Measurements from ENCODE around the gene VWCE.

Gene VWCE, protein sequence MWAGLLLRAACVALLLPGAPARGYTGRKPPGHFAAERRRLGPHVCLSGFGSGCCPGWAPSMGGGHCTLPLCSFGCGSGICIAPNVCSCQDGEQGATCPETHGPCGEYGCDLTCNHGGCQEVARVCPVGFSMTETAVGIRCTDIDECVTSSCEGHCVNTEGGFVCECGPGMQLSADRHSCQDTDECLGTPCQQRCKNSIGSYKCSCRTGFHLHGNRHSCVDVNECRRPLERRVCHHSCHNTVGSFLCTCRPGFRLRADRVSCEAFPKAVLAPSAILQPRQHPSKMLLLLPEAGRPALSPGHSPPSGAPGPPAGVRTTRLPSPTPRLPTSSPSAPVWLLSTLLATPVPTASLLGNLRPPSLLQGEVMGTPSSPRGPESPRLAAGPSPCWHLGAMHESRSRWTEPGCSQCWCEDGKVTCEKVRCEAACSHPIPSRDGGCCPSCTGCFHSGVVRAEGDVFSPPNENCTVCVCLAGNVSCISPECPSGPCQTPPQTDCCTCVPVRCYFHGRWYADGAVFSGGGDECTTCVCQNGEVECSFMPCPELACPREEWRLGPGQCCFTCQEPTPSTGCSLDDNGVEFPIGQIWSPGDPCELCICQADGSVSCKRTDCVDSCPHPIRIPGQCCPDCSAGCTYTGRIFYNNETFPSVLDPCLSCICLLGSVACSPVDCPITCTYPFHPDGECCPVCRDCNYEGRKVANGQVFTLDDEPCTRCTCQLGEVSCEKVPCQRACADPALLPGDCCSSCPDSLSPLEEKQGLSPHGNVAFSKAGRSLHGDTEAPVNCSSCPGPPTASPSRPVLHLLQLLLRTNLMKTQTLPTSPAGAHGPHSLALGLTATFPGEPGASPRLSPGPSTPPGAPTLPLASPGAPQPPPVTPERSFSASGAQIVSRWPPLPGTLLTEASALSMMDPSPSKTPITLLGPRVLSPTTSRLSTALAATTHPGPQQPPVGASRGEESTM

DNA sequence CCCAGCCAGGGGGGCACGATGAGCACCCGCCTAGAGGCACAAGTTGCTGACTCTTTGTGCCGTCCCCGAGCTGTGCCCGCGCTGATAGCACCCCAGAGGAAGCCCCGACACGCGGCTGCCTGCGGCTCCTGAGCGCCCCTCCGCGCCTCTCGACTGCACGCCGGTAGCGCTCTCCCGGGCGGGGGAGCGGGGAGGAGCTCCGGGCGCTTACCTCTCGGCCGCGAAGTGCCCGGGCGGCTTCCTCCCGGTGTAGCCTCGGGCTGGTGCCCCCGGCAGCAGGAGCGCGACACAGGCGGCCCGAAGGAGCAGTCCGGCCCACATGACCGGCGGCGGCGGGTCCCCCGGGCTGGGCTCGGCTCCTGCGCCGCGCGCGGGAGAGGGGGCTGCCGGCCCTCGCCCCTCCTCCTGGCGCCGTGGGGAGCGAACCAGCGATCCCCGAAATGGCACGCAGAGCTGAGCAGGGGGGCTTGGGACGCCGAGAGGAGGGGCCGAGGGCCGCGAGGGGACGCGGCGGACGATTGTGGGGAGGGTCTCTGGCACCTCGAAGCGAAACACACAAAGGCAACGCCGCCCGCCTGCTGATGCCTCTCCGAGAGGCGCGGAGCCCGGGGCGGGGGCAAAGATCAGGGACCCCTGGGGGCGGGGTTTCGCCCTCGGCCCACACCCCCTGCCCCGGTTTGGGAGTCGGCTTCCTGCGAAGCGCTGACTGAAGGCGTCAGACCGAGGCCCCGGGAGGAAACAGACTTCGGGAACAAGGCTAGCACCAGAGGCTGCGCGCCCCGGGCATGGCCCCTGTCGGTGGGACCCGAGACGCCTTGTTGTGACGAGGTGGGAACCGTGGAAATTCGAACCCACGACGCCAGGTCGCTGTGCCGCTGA is at the start of gene VWCE:
Gene VWCE (minus strand): TSS at position 600 of the 879 bp plus-strand sequence. CDS start 279 bp downstream, at position 321.
- DNase-seq, result peak; percentile 70

GRCh38 chr11:61343792-61344745 is 49.0 kb upstream of the VWCE start:
- no peak for DNase-seq

DNA sequence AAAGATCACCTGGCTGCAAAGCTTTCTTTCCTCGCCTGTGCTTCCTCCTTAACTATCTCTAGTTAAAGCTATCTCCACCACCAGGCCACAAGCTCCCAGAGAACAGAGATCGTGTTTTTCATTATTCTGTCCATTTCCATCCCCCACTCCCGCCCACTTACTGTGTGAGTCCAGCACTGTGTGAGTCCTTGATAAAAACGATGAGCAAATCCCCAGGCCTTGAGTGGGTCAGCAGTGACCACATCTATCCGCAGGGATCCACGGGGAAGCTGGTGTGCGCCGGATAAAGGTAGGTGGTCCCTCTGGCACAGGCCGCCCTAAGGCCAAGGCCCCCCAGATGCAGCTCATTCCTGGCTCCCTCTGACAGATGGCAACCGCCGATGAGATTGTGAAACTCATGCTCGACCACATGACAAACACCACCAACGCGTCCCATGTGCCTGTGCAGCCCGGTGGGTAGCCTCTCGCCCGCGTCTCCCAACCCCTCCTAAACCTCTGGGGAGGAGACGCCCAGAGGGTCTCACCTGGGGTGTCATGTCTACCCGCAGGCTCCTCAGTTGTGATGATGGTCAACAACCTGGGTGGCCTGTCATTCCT is 47.2 kb upstream of the VWCE start:
- DNase-seq, result no peak

DNA sequence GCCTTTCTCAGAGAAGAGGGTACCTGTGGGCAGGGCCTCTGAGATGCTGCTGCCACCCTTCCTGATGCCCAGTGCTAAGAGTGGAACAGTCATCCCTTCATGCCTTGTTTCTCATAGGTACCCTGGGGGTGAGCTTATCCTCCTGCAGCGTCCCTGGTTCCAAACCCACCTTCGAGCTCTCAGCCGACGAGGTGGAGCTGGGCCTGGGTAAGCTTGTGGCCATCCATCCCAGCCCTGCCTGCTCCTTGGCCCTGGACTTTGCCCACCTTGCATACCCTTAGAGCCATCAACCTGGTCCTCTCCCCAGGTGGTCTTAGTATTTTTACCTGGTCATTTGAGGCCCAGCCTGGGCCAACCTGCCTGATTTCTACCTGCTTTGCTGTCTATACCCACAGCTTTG is 46.6 kb upstream of the VWCE start:
- DNase-seq, result no peak

GRCh38 chr11:61340979-61341378 is 45.9 kb upstream of the VWCE start:
- no peak for DNase-seq

DNA sequence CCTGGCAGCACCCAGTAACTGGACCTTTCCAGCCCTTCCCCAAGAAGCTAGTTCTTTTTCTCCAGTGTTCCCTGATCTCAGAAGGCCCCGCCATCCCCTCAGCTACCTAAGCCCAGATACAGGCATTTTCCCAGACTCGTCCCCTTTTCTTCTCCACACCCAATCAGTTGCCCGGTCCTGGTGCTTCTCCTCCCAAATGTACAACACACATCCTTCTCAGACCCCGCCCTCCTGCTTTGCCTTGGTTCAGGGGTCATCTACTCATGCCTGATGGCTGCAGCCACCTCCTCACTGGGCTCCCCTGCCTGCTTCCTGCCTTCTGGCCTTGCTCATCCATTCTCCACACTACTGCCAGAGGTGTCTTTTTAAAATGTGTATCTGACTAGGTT is 44.4 kb upstream of the VWCE start:
- DNase-seq, result no peak

GRCh38 chr11:61338783-61339489 is 43.8 kb upstream of the VWCE start:
- no peak for DNase-seq

- DNase-seq, result no peak
These were observed 42.8 kb upstream of the VWCE start for GRCh38 chr11:61337706-61338470.

DNA sequence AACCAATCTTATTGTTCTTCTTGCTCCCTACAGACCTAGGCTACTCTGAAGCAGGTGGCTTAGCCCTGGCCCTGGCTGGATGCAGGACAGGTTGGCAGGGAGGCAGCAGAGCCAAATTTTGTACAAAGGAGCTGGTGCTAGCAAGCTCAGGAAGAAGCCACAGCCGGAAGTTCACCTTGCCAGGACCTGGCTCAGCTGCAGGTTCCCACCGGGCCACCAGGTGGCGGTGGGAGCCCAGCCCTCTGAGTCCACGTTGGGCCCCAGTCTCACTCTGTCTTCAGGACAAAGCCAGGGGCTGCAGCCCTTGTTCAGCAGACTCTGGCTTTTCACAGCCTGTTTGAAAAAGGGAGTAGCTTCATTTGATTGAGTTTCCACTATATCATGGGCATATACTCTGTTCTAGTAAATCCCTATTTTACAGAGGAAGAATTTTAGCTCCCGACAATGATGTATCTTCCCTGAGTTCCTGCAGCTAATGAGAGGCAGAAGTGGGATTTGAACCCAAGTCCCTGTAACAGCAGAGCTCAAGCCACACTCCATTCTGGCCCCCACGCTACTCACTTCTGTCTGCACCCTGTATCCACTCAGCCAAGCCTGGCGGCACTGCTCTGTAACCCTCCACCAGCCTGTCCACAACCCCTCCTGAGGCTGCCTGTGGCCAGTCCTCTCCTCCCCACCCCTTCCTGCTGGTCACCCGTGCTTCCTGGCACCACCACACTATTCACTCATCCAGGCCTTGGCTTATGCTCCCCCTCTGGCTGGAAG is 41.2 kb upstream of the VWCE start:
- peak; percentile 83 for DNase-seq

GRCh38 chr11:61335355-61335710 is 40.2 kb upstream of the VWCE start:
- no peak for DNase-seq

DNA sequence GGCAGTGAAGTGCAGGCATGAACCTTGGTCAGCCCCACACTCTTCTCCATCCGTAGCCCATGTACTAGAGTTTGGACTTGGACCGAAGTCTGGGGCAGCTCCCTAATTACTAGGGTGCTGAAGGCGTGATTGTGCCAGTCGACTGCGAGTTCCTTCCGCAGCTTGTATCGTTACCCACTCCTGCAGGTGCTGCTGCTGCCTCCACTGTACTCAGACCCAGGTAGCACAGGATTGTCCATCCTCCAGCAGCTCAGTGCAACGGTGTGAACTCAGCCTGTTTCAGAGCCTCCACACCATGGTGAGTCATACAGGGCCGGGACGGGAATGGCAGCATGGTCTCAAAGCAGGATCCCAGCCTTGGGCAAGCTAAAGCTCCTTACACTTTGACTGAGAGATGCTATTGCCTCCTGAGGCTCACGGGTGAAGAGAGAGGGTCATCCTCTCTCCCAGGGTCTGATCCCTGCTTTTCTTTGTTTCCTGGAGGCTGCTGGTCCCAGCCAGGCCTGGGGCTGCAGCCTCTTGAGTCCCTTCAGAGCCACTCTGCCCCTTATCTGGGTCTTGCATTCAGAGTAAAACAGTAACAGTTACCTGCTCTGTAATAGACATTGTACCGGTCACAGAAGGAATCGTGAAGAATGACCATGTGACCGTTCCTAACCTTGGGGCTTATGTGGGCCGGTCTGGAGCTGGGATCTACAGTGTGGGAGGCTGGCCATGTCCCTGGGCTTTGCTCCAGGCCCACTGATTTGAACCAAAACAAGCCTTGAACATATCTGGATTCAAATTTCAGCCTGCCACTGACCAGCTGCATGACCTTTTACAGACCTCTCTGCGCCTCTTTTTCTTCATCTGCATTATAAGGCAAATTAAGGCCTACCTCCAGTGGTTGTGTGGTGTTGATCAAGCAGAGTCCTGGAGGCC is 39.6 kb upstream of the VWCE start:
- no peak for DNase-seq

DNA sequence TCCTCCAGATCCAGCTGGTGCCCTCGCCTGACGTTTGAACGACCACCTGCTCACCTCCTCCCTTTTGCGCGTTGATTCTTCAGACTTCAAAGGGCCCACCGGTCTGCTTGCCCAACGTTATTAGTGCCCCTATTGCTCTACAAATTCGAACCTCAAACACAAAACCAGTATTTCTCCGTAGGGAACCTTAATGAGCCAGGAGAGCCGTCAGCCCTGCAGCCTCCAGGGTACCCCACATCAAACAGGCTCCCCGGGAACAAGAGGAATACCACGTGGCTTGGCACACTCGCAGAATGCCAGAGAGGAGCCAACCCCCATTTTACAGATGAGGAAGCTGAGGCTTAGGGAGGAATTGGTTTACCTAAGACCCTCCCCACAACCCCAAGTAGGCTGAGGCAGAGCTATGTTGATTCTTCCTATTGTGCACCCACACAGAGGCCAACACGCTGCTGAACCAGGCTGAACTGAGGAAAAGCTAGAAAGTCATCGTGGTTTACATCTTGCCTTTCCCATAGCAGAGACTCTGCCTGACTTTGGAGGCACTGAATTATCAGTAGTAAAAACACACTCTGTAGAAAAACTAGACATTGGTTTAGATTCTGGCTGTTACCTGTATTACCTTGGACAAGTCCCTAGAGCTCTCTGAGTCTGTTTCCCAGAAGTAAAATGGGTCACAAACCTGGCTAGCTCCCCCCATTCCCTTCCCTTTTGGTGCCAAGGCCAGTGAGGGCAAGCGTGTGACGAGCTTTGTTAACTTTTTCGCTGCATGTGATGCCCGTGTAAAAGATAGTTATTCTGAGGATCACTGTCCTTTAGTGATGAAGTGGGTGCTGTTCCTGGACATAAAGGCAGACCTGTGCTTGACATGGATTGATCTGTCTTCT is 38.7 kb upstream of the VWCE start:
- peak; percentile 11 for DNase-seq

DNA sequence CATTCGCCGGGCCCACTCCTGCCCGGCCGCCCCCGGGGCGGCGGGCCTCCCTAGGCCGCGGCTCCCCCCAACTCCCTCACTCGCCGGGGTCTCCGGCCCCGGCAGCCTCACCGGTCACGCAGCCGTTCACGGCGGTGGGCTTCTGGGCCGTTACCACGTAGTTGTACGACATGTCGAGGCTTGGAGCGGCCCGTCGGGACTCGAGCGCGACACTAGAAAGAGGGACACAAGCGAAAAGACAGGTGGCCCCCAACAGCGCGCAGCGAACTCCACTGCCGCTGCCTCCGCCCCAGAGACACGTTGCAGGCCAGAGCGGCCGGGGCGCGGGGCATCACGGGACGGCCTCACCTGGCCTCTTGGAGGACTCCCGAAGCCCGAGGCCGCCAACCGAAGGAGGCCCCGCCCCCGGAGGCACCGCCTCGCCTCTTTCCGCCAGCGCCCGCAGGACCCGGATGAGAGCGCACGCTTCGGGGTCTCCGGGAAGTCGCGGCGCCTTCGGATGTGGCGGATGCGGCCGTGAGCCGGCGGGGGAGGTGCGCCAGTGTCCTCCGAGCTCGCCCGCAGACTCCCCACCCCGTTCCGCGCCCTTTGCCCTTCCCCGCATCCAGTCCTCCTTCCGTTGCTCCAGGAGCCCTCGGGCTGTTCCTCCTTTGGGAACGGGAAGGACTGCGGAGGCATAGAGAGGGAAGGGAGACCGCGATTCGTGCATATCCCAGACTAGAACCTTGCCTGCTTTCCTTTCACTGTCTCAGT is 37.9 kb upstream of the VWCE start, which contains the start of the genes DDB1 and TKFC:
Gene DDB1 (minus strand): TSS at position 309 of the 753 bp plus-strand sequence. CDS start 137 bp downstream, at position 172.
Gene TKFC (plus strand): TSS at position 432 of the 753 bp plus-strand sequence. CDS start 1,501 bp downstream, outside the sequence.
- DNase-seq, result peak; percentile 96

DNA sequence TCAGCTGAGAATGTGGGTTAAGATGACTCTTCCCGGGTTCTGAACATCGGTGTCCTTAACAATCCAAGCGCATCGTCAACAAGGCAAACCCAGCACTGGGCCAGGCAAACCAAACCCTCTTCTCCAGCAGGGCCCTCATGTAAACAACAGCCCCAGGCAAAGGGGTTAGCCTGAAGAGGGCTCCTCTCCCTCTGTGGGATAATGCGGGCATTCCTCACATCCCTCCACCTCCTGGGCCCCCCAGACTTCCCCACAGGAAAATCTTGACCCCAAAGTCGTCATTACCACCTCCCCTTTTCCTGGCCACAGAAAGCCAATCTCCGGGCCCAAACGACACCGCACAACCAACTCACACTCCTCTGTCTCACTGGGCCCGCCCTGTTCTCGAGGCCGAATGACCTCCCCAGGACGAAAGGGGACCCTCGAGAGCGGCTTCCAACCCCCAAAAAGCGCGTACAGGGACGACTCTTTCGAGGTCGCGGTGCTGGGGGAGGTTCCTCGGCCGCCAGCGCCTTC is 37.2 kb upstream of the VWCE start:
- DNase-seq, result peak; percentile 10

DNA sequence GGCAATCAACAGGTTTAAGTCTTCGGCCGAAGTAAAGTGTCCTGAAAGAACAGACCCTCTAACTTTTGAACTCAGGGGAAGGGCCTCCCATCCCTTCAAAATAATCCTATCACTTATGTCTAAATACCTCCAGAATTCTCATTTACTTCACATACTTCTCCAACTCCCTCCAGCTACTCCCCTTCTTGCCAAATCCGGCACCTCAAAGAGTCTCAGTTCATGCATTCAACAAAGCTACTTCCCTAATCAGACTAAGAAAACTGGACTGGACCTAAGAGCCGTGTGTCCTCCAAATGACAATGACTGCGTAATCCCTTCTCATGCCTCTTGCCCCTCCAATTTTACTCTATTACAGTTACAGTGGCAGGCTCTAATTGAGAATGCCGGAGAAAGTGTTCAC is 36.5 kb upstream of the VWCE start:
- no peak for DNase-seq

Measured in stimulated activated CD4-positive, alpha-beta T cell treated with anti-CD3 and anti-CD28 coated beads, Interleukin-4, amount 100 ng/mL, for 24 hours (primary cell).